Spinal cord (tissue), 10 donors: ENCODE data around the gene ADAMTS13. TPM values are rescaled to one million over a fixed set of nuclear protein-coding genes. Genes with fewer than 3 reads are reported as not detected.

Experiments used
- DNase-seq, 6 donors: peaks; one replicate each; pipeline versions ENCODE4 v3.0.0 to v3.0.0-alpha.2; 2013 to 2015; ENCODE audit warnings: low spot score in 6 of 6, low read depth in 4 of 6
- H3K27ac ChIP-seq: one replicate; pipeline ENCODE4 v1.5.1; 2013; ENCODE audit warnings: low read depth, low read length, control low read depth
- H3K27me3 ChIP-seq: one replicate; pipeline ENCODE4 v1.6.1; 2013; ENCODE audit warnings: low read length; ENCODE audit not compliant: control insufficient read depth, insufficient read depth
- H3K36me3 ChIP-seq: one replicate; pipeline ENCODE4 v1.6.1; 2013; ENCODE audit warnings: low read length; ENCODE audit not compliant: control insufficient read depth, insufficient read depth
- H3K4me1 ChIP-seq: one replicate; pipeline ENCODE4 v1.6.1; 2013; ENCODE audit warnings: low read length; ENCODE audit not compliant: control insufficient read depth, insufficient read depth
- H3K4me3 ChIP-seq: one replicate; pipeline ENCODE4 v1.5.1; 2013; ENCODE audit warnings: low read depth, low read length, control low read depth
- H3K9me3 ChIP-seq: one replicate; pipeline ENCODE4 v1.6.1; 2013; ENCODE audit warnings: low read length; ENCODE audit not compliant: control insufficient read depth, insufficient read depth
- WGBS: methylation state at CpG from one replicate; pipeline ENCODE4 v1.1.5; 2013; ENCODE audit warnings: missing lambda C conversion rate; ENCODE audit not compliant: insufficient coverage; 5-methylcytosine and 5-hydroxymethylcytosine counted together
- polyA plus RNA-seq, 2 donors: library from polyadenylated mRNA; unstranded; fragments of 120-200 nt; gene quantifications; one replicate each; pipeline ENCODE4 v1.2.1, GENCODE V29; 2013; ENCODE audit not compliant: insufficient read length in 2 of 2
- total RNA-seq, 2 donors: library from RNA; depleted of rRNA in 1 of 2; stranded (reverse); fragments of 120-200 nt in 1 of 2; fragments of >200 nt in 1 of 2; gene quantifications; one replicate each; pipeline versions ENCODE4 v1.2.3 to v1.2.4, GENCODE V29; 2013 to 2014
- donor health status: healthy.

The ADAMTS13 gene
- total and polyA plus RNA-seq, 4 donors = 2.4 to 16.5 (median 9.7) TPM

DNA sequence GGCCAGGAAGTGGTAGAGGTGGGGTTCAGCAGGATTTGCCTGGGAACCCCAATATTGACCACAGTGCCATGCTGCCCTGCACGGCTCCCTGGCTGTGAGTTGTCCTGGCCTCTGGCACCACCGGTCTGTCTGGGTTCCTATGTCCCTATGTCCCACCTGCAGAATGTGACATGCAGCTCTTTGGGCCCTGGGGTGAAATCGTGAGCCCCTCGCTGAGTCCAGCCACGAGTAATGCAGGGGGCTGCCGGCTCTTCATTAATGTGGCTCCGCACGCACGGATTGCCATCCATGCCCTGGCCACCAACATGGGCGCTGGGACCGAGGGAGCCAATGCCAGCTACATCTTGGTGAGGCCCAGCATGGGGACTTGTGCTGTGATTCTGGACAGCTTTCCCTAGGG, 35.6 kb downstream of the ADAMTS13 start:
- WGBS = over 99% methylated on average over 11 of the region's 11 CpGs
- H3K36me3 ChIP-seq = peaks cover 45% of the 10 kb centered on the region
- no peaks in the 10 kb centered on the region for H3K27me3 ChIP-seq
- no peak overlapping the region for H3K27ac ChIP-seq
- no peak overlapping the region for H3K4me3 ChIP-seq
- H3K4me1 ChIP-seq = peaks cover 38% of the 10 kb centered on the region
- no peak for DNase-seq
- H3K9me3 ChIP-seq = no peaks in the 10 kb centered on the region

GRCh38 chr9:133458643-133459312, 36.6 kb downstream of the ADAMTS13 start:
- peaks cover 53% of the 10 kb centered on the region for H3K36me3 ChIP-seq
- no peak overlapping the region for H3K27ac ChIP-seq
- H3K27me3 ChIP-seq = no peaks in the 10 kb centered on the region
- 72% methylated on average over 13 of the region's 16 CpGs for WGBS
- peaks cover 45% of the 10 kb centered on the region for H3K4me1 ChIP-seq
- H3K9me3 ChIP-seq = no peaks in the 10 kb centered on the region
- no peak for DNase-seq
- peak overlapping the region; percentile 73 for H3K4me3 ChIP-seq

DNA sequence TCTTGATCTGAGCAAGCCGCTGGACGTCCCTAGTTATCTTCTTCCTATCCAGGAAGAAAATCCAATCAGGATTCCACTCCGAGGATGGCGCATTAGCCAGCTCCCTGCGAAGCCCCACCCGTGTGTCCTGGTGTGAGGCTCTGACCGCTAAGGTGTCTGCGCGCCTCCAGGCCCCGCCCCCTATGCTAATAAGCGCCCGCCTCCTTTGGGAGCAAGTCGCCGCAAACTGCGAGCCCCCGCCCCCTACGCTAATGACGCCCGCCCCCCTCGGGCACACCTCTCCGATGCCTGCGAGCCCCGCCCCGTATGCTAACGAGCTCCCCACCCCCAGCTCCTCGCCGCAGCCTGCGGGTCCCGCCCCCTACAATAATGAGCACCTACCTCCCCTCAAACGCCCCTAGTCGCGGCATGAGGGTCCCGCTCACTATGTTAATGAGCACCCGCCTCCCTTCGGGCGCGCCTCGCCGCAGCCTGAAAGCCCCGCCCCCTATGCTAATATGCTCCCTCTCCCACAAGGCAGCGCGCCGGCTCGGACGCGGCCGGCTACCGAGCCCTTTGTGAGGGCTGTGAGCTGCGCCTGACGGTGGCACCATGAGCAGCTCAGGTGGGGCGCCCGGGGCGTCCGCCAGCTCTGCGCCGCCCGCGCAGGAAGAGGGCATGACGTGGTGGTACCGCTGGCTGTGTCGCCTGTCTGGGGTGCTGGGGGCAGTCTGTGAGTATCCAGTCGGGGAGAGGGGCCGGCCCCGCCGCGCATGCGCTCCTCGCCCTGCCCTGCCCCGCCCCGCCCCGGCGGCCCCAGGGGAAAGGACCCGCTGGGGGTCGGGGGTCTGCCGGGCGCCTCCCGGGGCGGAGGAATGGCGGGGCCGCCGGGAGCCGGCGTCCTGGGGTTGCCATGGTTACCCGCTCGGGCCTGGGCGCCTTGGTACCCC, 37.6 kb downstream of the ADAMTS13 start, which contains the start of gene CACFD1:
Gene CACFD1, plus strand, starts transcription at position 503 of the 929 bp plus-strand sequence. Its CDS starts 89 bp downstream, at position 592.
- Histone ChIP-seq H3K36me3 (peaks cover 56% of the 10 kb centered on the region), H3K27me3 (no peaks in the 10 kb centered on the region), H3K4me3 (peak within 1 kb of the TSS; percentile 73), H3K27ac (peak within 1 kb of the TSS; percentile 91), H3K4me1 (peaks cover 47% of the 10 kb centered on the region), H3K9me3 (no peaks in the 10 kb centered on the region)
- 0% methylated on average over 78 of the region's 86 CpGs for WGBS
- peak; percentile 88 to 99 (median 92) for DNase-seq

- Histone ChIP-seq H3K4me1 (peaks cover 47% of the 10 kb centered on the region), H3K4me3 (peak overlapping the region; percentile 73), H3K27me3 (no peaks in the 10 kb centered on the region), H3K36me3 (peaks cover 56% of the 10 kb centered on the region), H3K27ac (peak overlapping the region; percentile 91), H3K9me3 (no peaks in the 10 kb centered on the region)
- peak in 1 of 6 donors; percentile 84 for DNase-seq
- WGBS = 4% methylated on average over 29 of the region's 30 CpGs
Observed at GRCh38 chr9:133460405-133461175, 38.4 kb downstream of the ADAMTS13 start.

- Histone ChIP-seq H3K4me1 (peaks cover 47% of the 10 kb centered on the region), H3K36me3 (peaks cover 47% of the 10 kb centered on the region), H3K4me3 (no peak overlapping the region), H3K27me3 (no peaks in the 10 kb centered on the region), H3K9me3 (no peaks in the 10 kb centered on the region), H3K27ac (no peak overlapping the region)
- WGBS = 77% methylated on average over 4 of the region's 4 CpGs
- DNase-seq = no peak
Observed at GRCh38 chr9:133461975-133462374, 39.8 kb downstream of the ADAMTS13 start.

- 62% methylated on average over 17 of the region's 22 CpGs for WGBS
- Histone ChIP-seq H3K9me3 (no peaks in the 10 kb centered on the region), H3K27ac (no peak overlapping the region), H3K4me1 (peaks cover 47% of the 10 kb centered on the region), H3K36me3 (peaks cover 52% of the 10 kb centered on the region), H3K4me3 (no peak overlapping the region), H3K27me3 (no peaks in the 10 kb centered on the region)
- DNase-seq = no peak
Observed at GRCh38 chr9:133463234-133463863, 41.2 kb downstream of the ADAMTS13 start.

DNA sequence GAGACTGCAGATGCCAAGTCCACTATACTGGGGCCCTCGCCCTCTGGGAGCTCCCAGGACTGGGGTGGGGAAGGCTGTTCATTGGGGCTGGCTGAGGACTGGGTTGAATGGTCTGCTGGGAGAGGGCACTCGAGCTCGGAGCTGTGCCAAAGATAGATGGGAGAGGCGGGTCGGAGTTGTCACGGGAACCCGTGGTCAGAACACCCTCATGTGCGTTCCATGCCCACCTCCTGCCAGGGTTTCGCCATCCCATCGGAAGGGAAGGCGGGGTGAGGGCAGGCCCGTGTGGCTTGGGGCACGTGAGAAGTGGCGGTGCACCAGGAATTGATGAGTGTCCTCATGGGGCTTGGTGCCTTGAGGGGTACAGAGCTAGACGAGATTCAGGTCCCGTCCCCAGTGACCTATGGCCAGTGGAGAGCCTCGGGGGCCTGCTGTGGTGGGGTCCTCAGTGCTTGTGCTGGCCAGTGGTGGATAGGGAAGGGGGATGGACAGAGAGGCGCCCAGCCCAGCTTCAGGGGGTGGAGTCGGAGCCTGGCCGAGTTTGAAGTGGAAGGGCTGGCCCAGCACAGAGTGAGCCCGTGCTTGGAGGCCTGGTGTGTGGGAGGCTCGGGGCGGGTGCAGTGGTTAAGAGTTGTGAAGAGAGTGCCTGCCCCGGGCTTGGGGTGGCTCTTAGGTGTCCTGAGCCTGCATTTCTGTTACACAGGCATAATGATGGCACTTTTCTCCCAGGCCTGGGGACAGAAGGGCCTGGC, 41.9 kb downstream of the ADAMTS13 start:
- peaks cover 58% of the 10 kb centered on the region for H3K36me3 ChIP-seq
- H3K4me3 ChIP-seq = no peak overlapping the region
- no peaks in the 10 kb centered on the region for H3K9me3 ChIP-seq
- 81% methylated on average over 22 of the region's 24 CpGs for whole genome bisulfite sequencing
- no peak overlapping the region for H3K27ac ChIP-seq
- no peaks in the 10 kb centered on the region for H3K27me3 ChIP-seq
- peaks cover 42% of the 10 kb centered on the region for H3K4me1 ChIP-seq
- DNase-seq = no peak

DNA sequence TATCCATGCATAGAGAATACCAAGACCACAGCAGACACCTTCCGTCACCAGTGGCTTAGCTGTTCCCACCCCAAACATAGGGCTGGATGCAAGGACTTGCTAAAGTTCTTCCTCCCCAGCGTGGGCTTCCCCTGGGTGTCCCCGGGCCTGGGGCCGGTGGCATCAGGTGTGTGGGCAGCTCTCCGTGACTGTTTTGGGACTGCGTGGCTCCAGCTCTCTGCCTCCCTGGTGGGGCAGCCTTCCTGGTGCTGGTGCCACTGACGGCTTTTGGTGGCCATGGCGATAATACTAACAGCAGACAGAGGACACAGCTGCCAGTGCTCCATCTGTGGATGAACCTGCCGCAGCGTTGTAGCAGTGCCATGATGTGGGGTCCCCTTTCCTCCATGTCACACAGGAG, 42.5 kb downstream of the ADAMTS13 start:
- Histone ChIP-seq H3K4me1 (peaks cover 37% of the 10 kb centered on the region), H3K36me3 (peaks cover 64% of the 10 kb centered on the region), H3K27ac (no peak overlapping the region), H3K9me3 (no peaks in the 10 kb centered on the region), H3K27me3 (no peaks in the 10 kb centered on the region), H3K4me3 (no peak overlapping the region)
- no peak for DNase-seq
- 80% methylated on average over 10 of the region's 10 CpGs for WGBS
